ENCODE data around the gene TXNDC2.

TXNDC2 gene

DNA sequence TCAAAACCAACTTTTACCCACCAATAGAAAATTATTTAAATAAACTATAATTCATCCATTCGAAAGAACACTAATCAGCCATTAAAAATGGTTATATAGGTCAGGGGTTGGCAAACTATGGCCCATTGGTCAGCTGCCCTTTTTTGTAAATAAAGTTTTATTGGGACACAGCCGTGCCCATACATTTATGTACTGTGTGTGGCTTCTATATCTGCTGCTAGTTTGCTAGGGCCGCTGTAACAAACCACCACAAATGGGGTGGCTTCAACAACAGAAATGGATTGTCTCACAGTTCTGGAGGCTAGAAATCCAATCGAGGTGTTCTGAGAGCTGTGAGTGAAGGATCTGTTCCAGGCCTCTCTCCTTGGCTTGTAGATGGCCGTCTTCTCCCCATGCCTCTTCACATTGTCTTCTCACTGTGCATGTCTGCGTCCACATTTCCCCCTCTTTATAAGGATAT is 7.0 kb upstream of the TXNDC2 start:
- DNase-seq = no peak
- Histone ChIP-seq H3K27ac (no peak overlapping the region), H3K9me3 (ENCODE audit: severe bottlenecking) (no peaks in the 10 kb centered on the region), H3K4me3 (ENCODE audit: low read depth, low read length) (no peak overlapping the region), H3K27me3 (ENCODE audit: insufficient read depth, low read depth, severe bottlenecking) (no peaks in the 10 kb centered on the region), H3K36me3 (no peaks in the 10 kb centered on the region)
- TF ChIP-seq, protein P1, sequence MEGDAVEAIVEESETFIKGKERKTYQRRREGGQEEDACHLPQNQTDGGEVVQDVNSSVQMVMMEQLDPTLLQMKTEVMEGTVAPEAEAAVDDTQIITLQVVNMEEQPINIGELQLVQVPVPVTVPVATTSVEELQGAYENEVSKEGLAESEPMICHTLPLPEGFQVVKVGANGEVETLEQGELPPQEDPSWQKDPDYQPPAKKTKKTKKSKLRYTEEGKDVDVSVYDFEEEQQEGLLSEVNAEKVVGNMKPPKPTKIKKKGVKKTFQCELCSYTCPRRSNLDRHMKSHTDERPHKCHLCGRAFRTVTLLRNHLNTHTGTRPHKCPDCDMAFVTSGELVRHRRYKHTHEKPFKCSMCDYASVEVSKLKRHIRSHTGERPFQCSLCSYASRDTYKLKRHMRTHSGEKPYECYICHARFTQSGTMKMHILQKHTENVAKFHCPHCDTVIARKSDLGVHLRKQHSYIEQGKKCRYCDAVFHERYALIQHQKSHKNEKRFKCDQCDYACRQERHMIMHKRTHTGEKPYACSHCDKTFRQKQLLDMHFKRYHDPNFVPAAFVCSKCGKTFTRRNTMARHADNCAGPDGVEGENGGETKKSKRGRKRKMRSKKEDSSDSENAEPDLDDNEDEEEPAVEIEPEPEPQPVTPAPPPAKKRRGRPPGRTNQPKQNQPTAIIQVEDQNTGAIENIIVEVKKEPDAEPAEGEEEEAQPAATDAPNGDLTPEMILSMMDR (IDR thresholded peaks at IDR 0.05; ENCODE audit: low read depth, low read length) = no peak

DNA sequence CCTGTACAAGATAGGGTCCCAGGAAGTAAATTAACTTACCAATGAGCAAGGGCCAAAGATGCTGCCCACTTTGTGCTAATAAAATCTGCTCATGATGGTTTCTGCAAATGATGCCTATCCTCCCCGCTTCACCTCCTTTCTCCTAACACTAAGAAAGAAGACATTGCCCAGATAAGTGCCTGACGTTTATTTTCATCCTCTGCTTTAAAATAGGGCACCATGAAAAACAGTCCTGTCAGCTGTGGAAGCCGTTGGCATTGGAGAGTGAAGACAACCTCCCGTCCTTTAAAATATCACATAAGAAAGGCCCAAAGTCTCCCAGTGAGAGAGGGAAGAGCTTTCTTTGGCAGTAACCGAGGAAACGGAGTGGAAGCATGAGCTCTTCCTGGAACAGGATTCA is 1.7 kb upstream of the TXNDC2 start:
- no peak for DNase-seq
- Histone ChIP-seq H3K4me3 (ENCODE audit: low read depth, low read length) (no peak overlapping the region), H3K9me3 (ENCODE audit: severe bottlenecking) (no peaks in the 10 kb centered on the region), H3K36me3 (no peaks in the 10 kb centered on the region), H3K27ac (no peak overlapping the region), H3K27me3 (ENCODE audit: insufficient read depth, low read depth, severe bottlenecking) (no peaks in the 10 kb centered on the region)
- TF ChIP-seq, protein P1 (IDR thresholded peaks at IDR 0.05; ENCODE audit: low read depth, low read length) = no peak

DNA sequence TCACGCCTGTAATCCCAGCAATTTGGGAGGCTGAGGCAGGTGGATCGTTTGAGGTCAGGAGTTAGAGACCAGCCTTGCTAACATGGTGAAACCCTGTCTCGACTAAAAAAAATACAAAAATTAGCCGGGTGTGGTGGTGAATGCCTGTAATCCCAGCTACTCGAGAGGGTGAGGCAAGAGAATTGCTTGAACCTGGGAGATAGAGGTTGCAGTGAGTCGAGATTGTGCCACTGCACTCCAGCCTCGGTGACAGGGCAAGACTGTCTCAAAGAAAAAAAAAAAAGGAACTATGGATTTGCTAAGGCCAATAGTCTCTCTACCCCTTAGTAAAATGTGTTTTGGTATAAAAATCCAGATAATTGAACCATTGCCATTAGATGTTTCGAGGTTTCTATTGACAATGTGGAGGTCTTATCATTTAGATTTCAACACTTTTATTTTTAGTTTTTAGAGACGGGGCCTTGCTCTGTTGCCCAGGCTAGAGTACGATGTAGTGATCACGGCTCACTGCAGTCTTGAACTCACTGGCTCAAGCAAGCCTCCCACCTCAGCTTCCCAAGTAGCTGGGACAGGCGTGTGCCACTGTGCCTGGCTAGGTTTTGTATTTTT is 1.1 kb upstream of the TXNDC2 start:
- Histone ChIP-seq H3K36me3 (no peaks in the 10 kb centered on the region), H3K27ac (no peak overlapping the region), H3K4me3 (ENCODE audit: low read depth, low read length) (no peak overlapping the region), H3K9me3 (ENCODE audit: severe bottlenecking) (no peaks in the 10 kb centered on the region), H3K27me3 (ENCODE audit: insufficient read depth, low read depth, severe bottlenecking) (no peaks in the 10 kb centered on the region)
- TF ChIP-seq, protein P1 (IDR thresholded peaks at IDR 0.05; ENCODE audit: low read depth, low read length) = no peak
- DNase-seq = no peak

DNA sequence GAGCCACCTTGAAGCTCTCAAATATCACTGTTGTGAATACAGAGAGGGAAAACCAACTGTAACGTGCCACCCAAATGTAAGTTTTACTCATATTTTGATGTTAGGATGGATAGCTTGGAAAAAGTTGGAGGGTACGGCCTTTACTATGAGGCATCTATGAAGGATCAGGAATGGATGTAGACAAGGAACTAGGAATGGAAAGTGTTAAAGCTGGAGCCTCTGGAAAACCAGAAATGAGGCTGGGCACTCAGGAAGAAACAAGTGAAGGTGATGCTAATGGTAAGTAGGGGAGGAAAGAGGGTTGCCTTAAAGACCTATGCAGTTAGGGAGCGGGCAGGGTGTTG is 204 bp downstream of the TXNDC2 start:
- Histone ChIP-seq H3K36me3 (no peaks in the 10 kb centered on the region), H3K9me3 (ENCODE audit: severe bottlenecking) (no peaks in the 10 kb centered on the region), H3K4me3 (ENCODE audit: low read depth, low read length) (no peak overlapping the region), H3K27ac (no peak overlapping the region), H3K27me3 (ENCODE audit: insufficient read depth, low read depth, severe bottlenecking) (no peaks in the 10 kb centered on the region)
- TF ChIP-seq, protein P1 (IDR thresholded peaks at IDR 0.05; ENCODE audit: low read depth, low read length) = no peak
- no peak for DNase-seq

DNA sequence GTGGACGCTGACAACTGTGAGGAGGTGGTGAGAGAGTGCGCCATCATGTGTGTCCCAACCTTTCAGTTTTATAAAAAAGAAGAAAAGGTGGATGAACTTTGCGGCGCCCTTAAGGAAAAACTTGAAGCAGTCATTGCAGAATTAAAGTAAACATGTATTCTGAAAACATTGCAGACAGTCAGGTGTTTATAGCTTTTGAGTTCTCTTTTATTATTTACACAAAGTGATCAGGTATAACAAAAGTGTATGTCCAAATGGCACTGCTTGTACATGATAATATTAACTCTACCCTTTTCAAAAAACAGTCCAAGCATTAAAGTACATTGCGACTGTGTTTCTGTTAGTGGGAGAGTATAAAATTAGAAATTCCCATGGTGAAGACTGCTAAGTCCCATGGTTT is 2.2 kb downstream of the TXNDC2 start:
- Histone ChIP-seq H3K27ac (no peak overlapping the region), H3K4me3 (ENCODE audit: low read depth, low read length) (no peak overlapping the region), H3K27me3 (ENCODE audit: insufficient read depth, low read depth, severe bottlenecking) (no peaks in the 10 kb centered on the region), H3K9me3 (ENCODE audit: severe bottlenecking) (no peaks in the 10 kb centered on the region), H3K36me3 (no peaks in the 10 kb centered on the region)
- no peak for DNase-seq
- TF ChIP-seq, protein P1 (IDR thresholded peaks at IDR 0.05; ENCODE audit: low read depth, low read length) = no peak

DNA sequence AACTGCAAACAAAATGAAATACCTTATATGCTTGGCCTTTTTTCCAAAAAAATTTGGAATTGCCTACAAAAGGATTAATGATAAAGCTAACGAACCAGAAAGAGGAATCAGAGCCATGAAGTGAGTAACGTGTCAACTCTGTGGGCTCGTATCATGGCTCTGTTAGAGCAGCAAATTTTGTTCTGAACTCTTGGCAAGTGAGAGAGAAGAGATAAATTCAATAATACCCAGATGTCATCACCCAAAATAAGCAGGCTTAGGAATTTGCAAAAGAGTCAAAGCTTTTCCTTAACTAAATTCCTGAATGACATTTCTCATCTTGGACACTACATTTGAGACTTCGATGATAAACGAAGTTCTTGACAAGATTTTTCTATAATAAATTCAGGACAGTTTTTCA is 4.4 kb downstream of the TXNDC2 start:
- DNase-seq = no peak
- Histone ChIP-seq H3K4me3 (ENCODE audit: low read depth, low read length) (no peak overlapping the region), H3K36me3 (no peaks in the 10 kb centered on the region), H3K27ac (no peak overlapping the region), H3K9me3 (ENCODE audit: severe bottlenecking) (no peaks in the 10 kb centered on the region), H3K27me3 (ENCODE audit: insufficient read depth, low read depth, severe bottlenecking) (no peaks in the 10 kb centered on the region)
- TF ChIP-seq, protein P1 (IDR thresholded peaks at IDR 0.05; ENCODE audit: low read depth, low read length) = no peak
